A549 (cell line): Measurements from ENCODE around the gene LIG1. TPM values are rescaled to one million over a fixed set of nuclear protein-coding genes. Genes with fewer than 3 reads are reported as not detected.

ENCODE experiments used
- ATAC-seq, 2 experiments: fragments of 200-7000 bp in 1 of 2; fragments of >200 bp in 1 of 2; cut with Nextera tagmentation in 1 of 2; cut with Tn5 transposase in 1 of 2; 3 replicates each; pipeline versions ENCODE4 v1.8.0 to v1.9.1; 2018 to 2020; ENCODE audit warnings: mild to moderate bottlenecking in 1 of 2, moderate library complexity in 1 of 2
- CTCF ChIA-PET: fragments of 300-600 bp; sonication (Branson Sonifier 250); formaldehyde crosslinking; extraction: SDS; loops from one replicate; lab custom pipeline; 2021; ENCODE audit warnings: antibody characterized with exemption, inconsistent platforms; lab: Yijun Ruan, JAX
- POLR2A ChIA-PET: fragments of 350-600 bp; formaldehyde crosslinking; extraction: SDS; loops from one replicate; lab custom pipeline; 2021; ENCODE audit warnings: antibody characterized with exemption, inconsistent platforms; lab: Yijun Ruan, JAX
- DNase-seq, 2 experiments: peaks; one replicate each; pipeline versions ENCODE4 v3.0.0 to v3.0.0-alpha.2; 2011 to 2016; ENCODE audit warnings: low read depth in 1 of 2, low spot score in 1 of 2
- FAIRE-seq: peaks from 2 replicates; lab custom pipeline; 2011; peaks lifted over from hg19 to GRCh38; lab: Jason Lieb, UNC
- H3K27ac ChIP-seq, 2 experiments: fragments of >200 bp; sonication (Bioruptor Twin); formaldehyde crosslinking; 3 replicates each; pipeline ENCODE4 v1.5.1; 2016 to 2017
- H3K4me1 ChIP-seq: fragments of >200 bp; sonication (Bioruptor Twin); formaldehyde crosslinking; 3 replicates; pipeline ENCODE4 v1.6.1; 2016
- H3K4me2 ChIP-seq: fragments of >200 bp; sonication (Bioruptor Twin); formaldehyde crosslinking; 3 replicates; pipeline ENCODE4 v1.6.1; 2016
- H3K4me3 ChIP-seq: fragments of >200 bp; sonication (Bioruptor Twin); formaldehyde crosslinking; 3 replicates; pipeline ENCODE4 v1.5.1; 2016
- H3K9me3 ChIP-seq: fragments of >200 bp; sonication (Bioruptor Twin); formaldehyde crosslinking; 3 replicates; pipeline ENCODE4 v1.6.1; 2016
- BHLHE40 ChIP-seq: IDR thresholded peaks from 2 replicates; pipeline ENCODE4 v1.6.1; 2012; ENCODE audit warnings: low read depth, low read length, inconsistent platforms
- CBX2 ChIP-seq: fragments of 200-600 bp; sonication (generic); IDR thresholded peaks from 2 replicates; pipeline ENCODE4 v1.6.1; 2016; ENCODE audit warnings: low read depth, mild to moderate bottlenecking, borderline replicate concordance
- CBX8 ChIP-seq: fragments of 200-600 bp; sonication (generic); IDR thresholded peaks from 2 replicates; pipeline ENCODE4 v1.6.1; 2016
- CHD2 ChIP-seq: fragments of 150-350 bp; IDR thresholded peaks from 2 replicates; pipeline ENCODE4 v1.6.1; 2014; ENCODE audit warnings: low read length; ENCODE audit not compliant: partially characterized antibody
- EHF ChIP-seq: fragments of 250-450 bp; sonication (Bioruptor Pico); IDR thresholded peaks from 2 replicates; pipeline ENCODE4 v1.5.0; 2020; ENCODE audit warnings: mild to moderate bottlenecking
- ELK1 ChIP-seq: fragments of 150-350 bp; IDR thresholded peaks from 2 replicates; pipeline ENCODE4 v1.6.1; 2014; ENCODE audit warnings: low read depth, mild to moderate bottlenecking, low read length
- EP300 ChIP-seq, 2 experiments: fragments of >200 bp; sonication (Bioruptor Twin); formaldehyde crosslinking; IDR thresholded peaks; 2 replicates in 1 of 2; 3 replicates in 1 of 2; pipeline ENCODE4 v1.6.1; 2016 to 2017
- FOSL2 ChIP-seq, 2 experiments: fragments of 450-650 bp in 1 of 2; fragments of >200 bp in 1 of 2; sonication (Bioruptor Twin) in 1 of 2; formaldehyde crosslinking; IDR thresholded peaks; 2 replicates each; pipeline versions ENCODE4 v1.5.0 to v1.6.1; 2016 to 2020; ENCODE audit warnings: mild to moderate bottlenecking in 1 of 2, moderate library complexity in 1 of 2
- HES2 ChIP-seq: fragments of >200 bp; sonication (Bioruptor Twin); formaldehyde crosslinking; IDR thresholded peaks from 2 replicates; pipeline ENCODE4 v1.6.1; 2016
- HEYL ChIP-seq: fragments of 250-450 bp; sonication (Bioruptor Pico); IDR thresholded peaks from 2 replicates; pipeline ENCODE4 v1.8.0; 2021; ENCODE audit warnings: mild to moderate bottlenecking, moderate library complexity
- HOXA7 ChIP-seq: fragments of 250-450 bp; sonication (Bioruptor Pico); IDR thresholded peaks from 2 replicates; pipeline ENCODE4 v1.5.0; 2020; ENCODE audit warnings: mild to moderate bottlenecking, moderate library complexity
- HOXB5 ChIP-seq: fragments of 250-450 bp; sonication (Bioruptor Pico); IDR thresholded peaks from 2 replicates; pipeline ENCODE4 v1.5.0; 2020; ENCODE audit warnings: mild to moderate bottlenecking, moderate library complexity
- JUN ChIP-seq, 2 experiments: fragments of >200 bp; sonication (Bioruptor Twin); formaldehyde crosslinking; IDR thresholded peaks; 2 replicates in 1 of 2; 3 replicates in 1 of 2; pipeline ENCODE4 v1.6.1; 2016 to 2017
- MAFK ChIP-seq: fragments of 450-650 bp; IDR thresholded peaks from 2 replicates; pipeline ENCODE4 v1.6.1; 2014; ENCODE audit not compliant: partially characterized antibody
- MAZ ChIP-seq: fragments of 150-350 bp; IDR thresholded peaks from 2 replicates; pipeline ENCODE4 v1.6.1; 2014; ENCODE audit warnings: antibody characterized with exemption, low read depth, low read length, borderline replicate concordance
- PHF8 ChIP-seq: fragments of 200-600 bp; sonication (generic); IDR thresholded peaks from 2 replicates; pipeline ENCODE4 v1.6.1; 2016; ENCODE audit warnings: low read depth, mild to moderate bottlenecking, antibody characterized with exemption, moderate library complexity, borderline replicate concordance
- RCOR1 ChIP-seq: fragments of 150-350 bp; IDR thresholded peaks from 2 replicates; pipeline ENCODE4 v1.6.1; 2014; ENCODE audit warnings: antibody characterized with exemption, low read length, low read depth
- REST ChIP-seq: fragments of 200-600 bp; sonication (generic); IDR thresholded peaks from 2 replicates; pipeline ENCODE4 v1.6.1; 2016; ENCODE audit warnings: antibody characterized with exemption, mild to moderate bottlenecking, moderate library complexity
- RNF2 ChIP-seq: fragments of 200-600 bp; sonication (generic); IDR thresholded peaks from 2 replicates; pipeline ENCODE4 v1.6.1; 2016; ENCODE audit warnings: low read depth, mild to moderate bottlenecking, antibody characterized with exemption, moderate library complexity, borderline replicate concordance
- SMC3 ChIP-seq: fragments of >200 bp; sonication (Bioruptor Twin); formaldehyde crosslinking; IDR thresholded peaks from 3 replicates; pipeline ENCODE4 v1.6.1; 2018; ENCODE audit warnings: inconsistent platforms
- USF2 ChIP-seq: fragments of 450-650 bp; IDR thresholded peaks from 2 replicates; pipeline ENCODE4 v1.6.1; 2014; ENCODE audit warnings: antibody characterized with exemption
- ZFP36 ChIP-seq: fragments of 450-650 bp; IDR thresholded peaks from 2 replicates; pipeline ENCODE4 v1.6.1; 2014; ENCODE audit warnings: borderline replicate concordance; ENCODE audit not compliant: partially characterized antibody
- WGBS: methylation state at CpG from one replicate; pipeline ENCODE4 v1.1.6; 2017; ENCODE audit errors: missing lambda C conversion rate; 5-methylcytosine and 5-hydroxymethylcytosine counted together
- polyA plus RNA-seq, 4 experiments: library from polyadenylated mRNA; depleted of rRNA in 3 of 4; stranded (reverse); fragments of >200 nt; fragmentation: RNase III in 1 of 4; extraction: RNeasy Plus Mini Kit Qiagen cat#74134 plus additional on column Dnase treatment in 1 of 4; gene quantifications; 2 replicates in 3 of 4; 3 replicates in 1 of 4; pipeline ENCODE4 v1.2.3, GENCODE V29; 2011 to 2017

The LIG1 gene
- polyA plus RNA-seq, 2 of the 4 experiments (the other 2 are of a cell fraction), result 54.9 to 101 TPM

DNA sequence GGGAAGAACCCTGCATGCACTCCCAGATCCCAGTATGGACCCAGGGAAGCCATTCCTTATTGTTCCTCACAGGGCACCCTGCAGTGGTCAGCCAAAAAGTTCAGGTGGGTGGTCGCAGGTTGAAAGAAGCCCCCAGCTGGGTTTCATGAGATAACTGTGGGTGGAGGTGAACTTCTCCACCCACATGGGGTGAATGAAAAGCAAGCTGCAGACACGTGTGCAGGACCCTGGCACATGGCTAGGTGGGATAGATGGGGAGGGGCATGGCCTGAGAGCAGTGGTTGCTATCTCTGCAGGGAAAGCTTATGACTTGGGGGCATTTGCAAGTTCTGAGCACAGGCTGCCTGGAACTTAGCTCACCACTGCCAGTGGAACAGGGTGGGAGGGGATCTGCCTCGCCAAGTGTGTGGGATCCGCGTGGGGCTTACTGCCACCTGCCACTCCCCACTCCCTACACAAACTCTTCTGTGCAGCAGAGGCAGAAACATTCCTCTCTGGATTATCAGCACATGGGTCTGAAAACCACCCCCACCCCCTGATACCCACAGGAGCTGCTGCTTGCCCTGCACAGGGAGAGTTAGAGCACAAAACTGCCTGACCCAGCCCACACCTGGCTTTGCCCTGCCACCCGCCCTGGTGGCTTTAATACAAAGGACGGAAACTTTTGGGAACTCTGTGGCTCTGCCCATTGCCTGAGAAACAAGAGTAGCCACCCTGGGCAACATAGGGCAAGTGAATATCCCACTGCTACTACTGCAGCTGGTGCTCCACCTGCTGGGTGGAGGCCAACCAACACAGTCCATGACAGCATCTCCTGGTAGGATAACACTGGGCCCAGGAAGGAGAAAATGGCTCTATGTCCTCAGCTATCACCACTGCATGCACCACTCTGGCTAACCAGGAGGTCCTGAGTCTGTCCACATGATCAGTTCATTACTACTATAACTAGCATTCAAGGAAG, 84.0 kb downstream of the LIG1 start:
- TF ChIP-seq HES2 (no peak), REST (no peak), MAFK (no peak), ELK1 (no peak), HEYL (CRISPR knock-in tag) (no peak), JUN (IDR thresholded peaks at IDR 0.05) (no peak), EP300 (IDR thresholded peaks at IDR 0.05) (no peak), SMC3 (no peak), RNF2 (no peak)
- no peaks in the 10 kb centered on the region for H3K4me1 ChIP-seq
- ATAC-seq, result peak; percentile 58 to 75; a peak in 5 of 6 replicates
- H3K9me3 ChIP-seq, result peaks cover 30% of the 10 kb centered on the region
- H3K27ac ChIP-seq, result no peak overlapping the region
- no peak for DNase-seq
- no peak overlapping the region for H3K4me3 ChIP-seq
- WGBS, result 46% methylated on average over 7 of the region's 7 CpGs
- H3K4me2 ChIP-seq, result no peak overlapping the region
- CTCF ChIA-PET, result interaction anchor here (0.9 to 2.9 kb wide), 5 partner anchors 15 to 223 kb away, joined by 3 to 10 read pairs (median 4); no protein-coding TSS in a partner anchor
- POLR2A ChIA-PET, result interaction anchor here (1.8 kb wide), 1 partner anchor 24 kb away, joined by 5 read pairs; the partner anchor contains the start of gene PLA2G4C
- no peak for FAIRE-seq

GRCh38 chr19:48085076-48085475, 85.1 kb downstream of the LIG1 start:
- DNase-seq, result no peak
- Histone ChIP-seq H3K4me2 (no peak overlapping the region), H3K4me3 (no peak overlapping the region), H3K27ac (no peak overlapping the region), H3K4me1 (no peaks in the 10 kb centered on the region), H3K9me3 (peaks cover 19% of the 10 kb centered on the region)
- FAIRE-seq, result no peak
- no peak for TF ChIP-seq EP300 (IDR thresholded peaks at IDR 0.05)
- TF ChIP-seq RCOR1, result no peak
- TF ChIP-seq CBX8, result no peak
- no peak for TF ChIP-seq EHF (CRISPR knock-in tag)
- no peak for TF ChIP-seq JUN (IDR thresholded peaks at IDR 0.05)
- TF ChIP-seq HOXA7, result no peak
- no peak for TF ChIP-seq HOXB5 (CRISPR knock-in tag)
- TF ChIP-seq USF2, result no peak
- no peak for TF ChIP-seq CHD2
- TF ChIP-seq CBX2, result no peak
- no peak for TF ChIP-seq MAZ
- no peak for TF ChIP-seq MAFK
- no peak for TF ChIP-seq BHLHE40
- TF ChIP-seq ZFP36, result no peak
- no peak for TF ChIP-seq PHF8
- TF ChIP-seq FOSL2 (IDR thresholded peaks at IDR 0.05), result no peak
- no peak for TF ChIP-seq FOSL2 (CRISPR knock-in tag; IDR thresholded peaks at IDR 0.05)
- no peak for TF ChIP-seq HEYL (CRISPR knock-in tag)
- ChIA-PET POLR2A (no interaction called here), CTCF (interaction anchor here (1.4 kb wide), 1 partner anchor 221 kb away, joined by 3 read pairs; no protein-coding TSS in a partner anchor)
- no peak for ATAC-seq
- WGBS, result 41% methylated on average over 3 of the region's 3 CpGs
